OCI-LY7 (cell line): ENCODE data around the gene LRBA. TPM values are rescaled to one million over a fixed set of nuclear protein-coding genes. Genes with fewer than 3 reads are reported as not detected.

Experiments used
- BruUV-seq: library from RNA; stranded (reverse); fragments of 400-500 nt; replicated peaks from 2 replicates; lab custom pipeline; 2021; lab: Mats Ljungman, UMichigan
- CTCF ChIA-PET: fragments of 300-600 bp; sonication (Branson Sonifier 250); formaldehyde crosslinking; loops from one replicate; lab custom pipeline; 2022; ENCODE audit warnings: antibody characterized with exemption; ENCODE audit not compliant: unreplicated experiment; lab: Charles Lee
- POLR2A ChIA-PET: fragments of 300-600 bp; sonication (Branson Sonifier 250); formaldehyde crosslinking; loops from one replicate; lab custom pipeline; 2022; ENCODE audit warnings: antibody characterized with exemption; lab: Charles Lee
- DNase-seq: peaks from one replicate; pipeline ENCODE4 v3.0.0-alpha.2; 2015; ENCODE audit warnings: low spot score
- H2AFZ ChIP-seq: fragments of 200-600 bp; sonication (generic), shearing (Covaris generic); 2 replicates; pipeline ENCODE4 v1.6.1; 2014; ENCODE audit warnings: mild to moderate bottlenecking, antibody characterized with exemption, low read length, moderate library complexity
- H3K27ac ChIP-seq: fragments of 200-600 bp; sonication (generic); 2 replicates; pipeline ENCODE4 v1.5.1; 2014; ENCODE audit warnings: mixed run types, low read depth, mild to moderate bottlenecking, moderate library complexity, low read length, inconsistent platforms; ENCODE audit not compliant: poor library complexity, severe bottlenecking
- H3K36me3 ChIP-seq: fragments of 200-600 bp; sonication (generic); 2 replicates; pipeline ENCODE4 v1.6.1; 2014; ENCODE audit warnings: mild to moderate bottlenecking, antibody characterized with exemption, low read length, moderate library complexity, mixed read lengths; ENCODE audit not compliant: insufficient read depth
- H3K4me1 ChIP-seq: fragments of 200-600 bp; sonication (generic); 2 replicates; pipeline ENCODE4 v1.5.1; 2014; ENCODE audit warnings: mild to moderate bottlenecking, low read length; ENCODE audit not compliant: insufficient read depth, poor library complexity, severe bottlenecking
- H3K4me2 ChIP-seq: fragments of 200-600 bp; sonication (generic); 2 replicates; pipeline ENCODE4 v1.6.1; 2014; ENCODE audit warnings: mild to moderate bottlenecking, low read length
- H3K4me3 ChIP-seq: fragments of 200-600 bp; sonication (generic); 2 replicates; pipeline ENCODE4 v1.5.1; 2014; ENCODE audit warnings: mild to moderate bottlenecking, low read depth, low read length; ENCODE audit not compliant: poor library complexity, severe bottlenecking
- H3K79me2 ChIP-seq: fragments of 200-600 bp; sonication (generic); 2 replicates; pipeline ENCODE4 v1.6.1; 2016; ENCODE audit warnings: low read depth, mild to moderate bottlenecking, low read length, moderate library complexity, mixed read lengths; ENCODE audit not compliant: insufficient read depth
- H3K9me2 ChIP-seq: fragments of 200-600 bp; sonication (generic); 2 replicates; pipeline ENCODE4 v1.6.1; 2016; ENCODE audit warnings: mild to moderate bottlenecking, low read length, mixed read lengths; ENCODE audit not compliant: insufficient read depth
- H3K9me3 ChIP-seq: fragments of 200-600 bp; sonication (generic); 2 replicates; pipeline ENCODE4 v1.6.1; 2014; ENCODE audit warnings: mild to moderate bottlenecking, mixed run types, low read length, mixed read lengths
- H4K20me1 ChIP-seq: fragments of 200-600 bp; sonication (generic); 2 replicates; pipeline ENCODE4 v1.6.1; 2014; ENCODE audit warnings: mild to moderate bottlenecking, antibody characterized with exemption, low read length, moderate library complexity, mixed read lengths; ENCODE audit not compliant: insufficient read depth
- EZH2phosphoT487 ChIP-seq: fragments of 200-600 bp; sonication (generic); IDR thresholded peaks from 2 replicates; pipeline ENCODE4 v1.6.1; 2018; ENCODE audit warnings: low read depth, borderline replicate concordance, mild to moderate bottlenecking, mixed run types, antibody characterized with exemption, low read length, moderate library complexity, mixed read lengths
- intact Hi-C: fragments of 100-400 bp; cut with micrococcal nuclease; formaldehyde crosslinking; loops from one replicate; pipeline ENCODE4 v1.10.0; 2022; ENCODE audit not compliant: unreplicated experiment
- total RNA-seq, 2 experiments: library from RNA; depleted of rRNA in 1 of 2; stranded (reverse); fragments of >200 nt in 1 of 2; shearing (Covaris generic) in 1 of 2; gene quantifications; 2 replicates each; pipeline ENCODE4 v1.2.3, GENCODE V29; 2014 to 2022
- TF ChIP-seq, protein P1 (sequence below): fragments of 200-600 bp; sonication (generic); conservative IDR thresholded peaks from 2 replicates; pipeline ENCODE4 v1.5.1; 2014; ENCODE audit warnings: mild to moderate bottlenecking, antibody characterized with exemption, low read length, moderate library complexity, mixed read lengths

LRBA gene
- total RNA-seq, 2 experiments from 2014 or later, result 60.4 to 66.7 TPM

DNA sequence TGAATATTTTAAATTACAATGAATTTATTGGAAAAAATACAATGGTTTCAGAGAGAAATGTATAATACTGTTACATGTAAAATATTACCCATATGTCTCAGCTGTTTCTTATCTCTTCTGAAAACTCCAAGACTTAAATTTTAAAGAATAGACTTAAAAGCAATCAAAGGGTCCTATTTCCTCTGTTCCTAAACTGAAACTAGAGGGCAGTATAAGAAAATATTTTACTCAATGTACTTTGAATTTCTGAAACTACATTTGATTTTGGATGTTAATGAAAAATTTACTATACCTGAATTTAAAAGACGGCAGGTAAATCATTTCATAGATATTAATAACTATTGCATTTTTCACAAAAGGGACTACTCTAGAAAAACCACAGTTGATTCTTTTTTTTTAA, 200.2 kb downstream of the LRBA start:
- no peak overlapping the region for H3K4me3 ChIP-seq
- CTCF ChIA-PET, result no interaction called here
- no peak overlapping the region for H3K4me2 ChIP-seq
- no peaks in the 10 kb centered on the region for H3K79me2 ChIP-seq
- POLR2A ChIA-PET, result interaction anchor here (0.6 to 0.7 kb wide), 2 partner anchors 73 to 439 kb away, joined by 3 read pairs; no protein-coding TSS in a partner anchor
- H3K27ac ChIP-seq, result no peak overlapping the region
- TF ChIP-seq, protein P1, sequence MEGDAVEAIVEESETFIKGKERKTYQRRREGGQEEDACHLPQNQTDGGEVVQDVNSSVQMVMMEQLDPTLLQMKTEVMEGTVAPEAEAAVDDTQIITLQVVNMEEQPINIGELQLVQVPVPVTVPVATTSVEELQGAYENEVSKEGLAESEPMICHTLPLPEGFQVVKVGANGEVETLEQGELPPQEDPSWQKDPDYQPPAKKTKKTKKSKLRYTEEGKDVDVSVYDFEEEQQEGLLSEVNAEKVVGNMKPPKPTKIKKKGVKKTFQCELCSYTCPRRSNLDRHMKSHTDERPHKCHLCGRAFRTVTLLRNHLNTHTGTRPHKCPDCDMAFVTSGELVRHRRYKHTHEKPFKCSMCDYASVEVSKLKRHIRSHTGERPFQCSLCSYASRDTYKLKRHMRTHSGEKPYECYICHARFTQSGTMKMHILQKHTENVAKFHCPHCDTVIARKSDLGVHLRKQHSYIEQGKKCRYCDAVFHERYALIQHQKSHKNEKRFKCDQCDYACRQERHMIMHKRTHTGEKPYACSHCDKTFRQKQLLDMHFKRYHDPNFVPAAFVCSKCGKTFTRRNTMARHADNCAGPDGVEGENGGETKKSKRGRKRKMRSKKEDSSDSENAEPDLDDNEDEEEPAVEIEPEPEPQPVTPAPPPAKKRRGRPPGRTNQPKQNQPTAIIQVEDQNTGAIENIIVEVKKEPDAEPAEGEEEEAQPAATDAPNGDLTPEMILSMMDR, result peak; percentile 67
- no peak for TF ChIP-seq EZH2phosphoT487
- no peak for DNase-seq
- peaks cover 24% of the 10 kb centered on the region for H3K36me3 ChIP-seq
- intact Hi-C loops, result no loop called here
- H3K9me2 ChIP-seq, result no peaks in the 10 kb centered on the region
- no peaks in the 10 kb centered on the region for H4K20me1 ChIP-seq
- H3K4me1 ChIP-seq, result no peaks in the 10 kb centered on the region
- H3K9me3 ChIP-seq, result no peaks in the 10 kb centered on the region; the same call in 1 of the 2 replicates
- no peak overlapping the region for H2AFZ ChIP-seq
- no TSS peak for BruUV-seq

DNA sequence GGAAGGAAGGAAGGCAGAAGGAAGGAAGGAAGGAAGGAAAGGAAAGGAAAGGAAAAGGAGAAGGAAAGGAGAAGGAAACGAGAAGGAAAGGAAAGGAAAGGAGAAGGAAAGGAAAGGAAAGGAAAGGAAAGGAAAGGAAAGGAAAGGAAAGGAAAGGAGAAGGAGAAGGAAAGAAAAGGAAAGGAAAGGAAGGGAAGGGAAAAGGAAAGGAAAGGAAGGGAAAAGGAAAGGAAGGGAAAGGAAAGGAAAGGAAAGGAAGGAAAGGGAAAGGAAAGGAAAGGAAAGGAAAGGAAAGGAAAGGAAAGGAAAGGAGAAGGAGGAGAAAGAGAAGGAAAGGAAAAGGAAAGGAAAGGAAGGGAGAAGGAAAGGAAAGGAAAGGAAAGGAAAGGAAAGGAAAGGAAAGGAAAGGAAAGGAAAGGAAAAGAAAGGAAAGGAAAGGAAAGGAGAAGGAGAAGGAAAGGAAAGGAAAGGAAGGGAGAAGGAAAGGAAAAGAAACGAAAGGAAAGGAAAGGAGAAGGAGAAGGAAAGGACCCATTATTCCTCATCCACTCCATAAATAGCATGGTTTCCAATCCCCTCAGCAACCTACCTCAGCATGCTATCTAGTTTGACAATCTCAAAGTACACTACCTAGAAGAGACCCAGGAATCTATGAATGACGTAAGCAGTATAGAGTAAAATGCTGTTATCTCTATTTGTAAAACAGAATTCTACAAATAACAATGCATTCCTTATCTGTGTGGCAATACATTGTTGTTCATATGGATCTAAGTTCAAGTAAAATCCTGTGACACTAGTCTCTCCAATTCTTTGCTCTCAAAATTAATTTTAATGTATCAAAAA, 209.7 kb downstream of the LRBA start:
- TF ChIP-seq, protein P1, result no peak
- TF ChIP-seq EZH2phosphoT487, result no peak
- no peak overlapping the region for H3K4me3 ChIP-seq
- peaks cover 4% of the 10 kb centered on the region; the same call in 1 of the 2 replicates for H3K36me3 ChIP-seq
- no peak overlapping the region for H2AFZ ChIP-seq
- intact Hi-C loops, result no loop called here
- ChIA-PET CTCF (no interaction called here), POLR2A (no interaction called here)
- no peaks in the 10 kb centered on the region for H4K20me1 ChIP-seq
- H3K27ac ChIP-seq, result no peak overlapping the region
- no peaks in the 10 kb centered on the region for H3K9me3 ChIP-seq
- BruUV-seq, result no TSS peak
- DNase-seq, result no peak
- no peaks in the 10 kb centered on the region for H3K4me1 ChIP-seq
- no peaks in the 10 kb centered on the region for H3K79me2 ChIP-seq
- no peaks in the 10 kb centered on the region for H3K9me2 ChIP-seq
- no peak overlapping the region for H3K4me2 ChIP-seq

DNA sequence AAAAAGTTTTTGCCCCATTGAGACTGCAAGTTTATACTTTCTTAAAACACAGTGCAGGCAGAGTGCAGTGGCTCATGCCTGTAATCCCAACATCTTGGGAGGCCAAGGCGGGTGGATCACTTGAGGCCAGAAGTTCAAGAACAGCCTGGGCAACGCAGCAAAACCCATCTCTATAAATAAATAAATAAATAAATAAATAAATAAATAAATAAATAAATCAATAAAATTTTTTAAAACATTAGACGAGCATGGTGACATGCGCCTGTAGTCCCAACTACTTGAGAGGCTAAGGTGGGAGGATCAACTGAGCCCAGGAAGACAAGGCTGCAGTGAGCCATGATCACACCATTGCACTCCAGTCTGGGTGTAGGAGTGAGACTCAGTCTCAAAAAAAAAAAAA, 213.3 kb downstream of the LRBA start:
- Histone ChIP-seq H3K9me2 (no peaks in the 10 kb centered on the region), H4K20me1 (no peaks in the 10 kb centered on the region), H3K27ac (no peak overlapping the region), H3K36me3 (no peaks in the 10 kb centered on the region; the same call in 1 of the 2 replicates), H3K9me3 (no peaks in the 10 kb centered on the region), H3K79me2 (no peaks in the 10 kb centered on the region), H3K4me3 (no peak overlapping the region), H3K4me2 (no peak overlapping the region), H3K4me1 (no peaks in the 10 kb centered on the region), H2AFZ (no peak overlapping the region)
- TF ChIP-seq, protein P1, result no peak
- no peak for TF ChIP-seq EZH2phosphoT487
- no TSS peak for BruUV-seq
- ChIA-PET POLR2A (interaction anchor here (0.7 kb wide), 2 partner anchors 130 to 478 kb away, joined by 3 to 5 read pairs; no protein-coding TSS in a partner anchor), CTCF (no interaction called here)
- intact Hi-C loops, result no loop called here
- DNase-seq, result no peak
